ENCODE measurements around the gene ZNF578. TPM values are rescaled to one million over a fixed set of nuclear protein-coding genes. Genes with fewer than 3 reads are reported as not detected.

Gene ZNF578
- total and polyA plus RNA-seq, 9 of the 15 experiments (the other 6 are each of a cell fraction or from before 2014, with no cell fraction given): 0.05 to 0.29 (median 0.15) TPM

DNA sequence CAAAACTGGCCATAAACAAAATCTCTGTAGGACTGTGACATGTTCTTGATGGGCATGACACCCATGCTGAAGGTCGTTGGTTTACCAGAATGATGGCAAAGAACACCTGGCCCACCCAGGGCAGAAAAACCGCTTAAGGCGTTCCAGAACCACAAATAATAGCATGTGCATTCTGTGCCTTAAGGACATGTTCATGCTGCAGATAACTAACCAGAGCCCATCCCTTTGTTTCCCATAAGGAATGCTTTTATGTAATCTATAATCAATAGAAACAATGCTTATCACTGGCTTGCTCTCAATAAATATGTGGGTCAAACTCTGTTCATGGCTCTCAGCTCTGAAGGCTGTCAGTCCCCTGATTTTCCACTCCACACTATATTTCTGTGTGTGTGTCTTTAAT lies 11.2 kb upstream of the ZNF578 start (continued):
- no peak for TF ChIP-seq CTBP1 (IDR thresholded peaks at IDR 0.05; ENCODE audit: borderline replicate concordance)

DNA sequence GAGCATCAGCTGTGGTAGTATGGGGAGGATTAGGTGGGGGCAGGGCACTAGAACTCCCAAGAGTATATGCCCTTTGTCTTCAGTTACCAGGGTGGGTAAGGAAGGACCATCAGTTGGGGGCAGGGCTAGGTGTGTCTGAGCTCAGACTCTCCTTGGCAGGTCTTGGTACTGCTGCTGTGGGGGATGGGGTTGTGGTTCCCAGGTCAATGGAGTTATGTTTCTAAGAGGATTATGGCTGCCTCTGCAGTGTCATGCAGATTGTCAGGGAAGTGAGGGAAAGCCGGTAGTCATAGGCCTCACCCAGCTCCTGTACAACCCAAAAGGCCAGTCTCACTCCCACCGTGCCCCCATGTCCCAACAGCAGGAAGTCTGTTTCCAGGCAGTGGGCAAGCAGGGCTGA lies 8.8 kb upstream of the ZNF578 start:
- FAIRE-seq (no peak), ATAC-seq (no peak), DNase-seq (ENCODE audit: extremely low read depth in 1 of 4, low spot score in 3 of 4) (no peak)
- Histone ChIP-seq H4K20me1 (replicated peaks; ENCODE audit: control insufficient read depth, insufficient read depth, low read length) (no peaks in the 10 kb centered on the region), H3K27ac (ENCODE audit: extremely low read depth, low read depth, low read length) (no peak overlapping the region), H3K4me1 (replicated peaks in 1 of 2; ENCODE audit: control insufficient read depth in 2 of 2, insufficient read depth in 2 of 2, low read length in 2 of 2) (no peaks in the 10 kb centered on the region), H3K36me3 (ENCODE audit: control insufficient read depth, insufficient read depth, low read length) (no peaks in the 10 kb centered on the region), H3K79me2 (ENCODE audit: control insufficient read depth, insufficient read depth, low read length) (no peaks in the 10 kb centered on the region), H3K27me3 (ENCODE audit: control insufficient read depth in 2 of 2, insufficient read depth in 2 of 2, low read length in 2 of 2) (no peaks in the 10 kb centered on the region), H3K9me3 (replicated peaks; ENCODE audit: control insufficient read depth, insufficient read depth, low read depth, low read length) (no peaks in the 10 kb centered on the region; the same call in 1 of the 2 replicates), H3K9me1 (ENCODE audit: control insufficient read depth, insufficient read depth, low read length) (no peaks in the 10 kb centered on the region), H3K4me2 (ENCODE audit: insufficient read depth, low read length) (no peak overlapping the region), H2AFZ (ENCODE audit: low read depth, low read length) (no peak overlapping the region), H3K9ac (ENCODE audit: insufficient read depth in 1 of 2, low read depth in 2 of 2, low read length in 2 of 2) (no peak overlapping the region), H3K4me3 (no peak overlapping the region)
- WGBS (ENCODE audit: insufficient coverage, low coverage, missing lambda C conversion rate): 0% methylated on average over 1 of the region's 2 CpGs
- no TSS peak for BruUV-seq (replicated peaks)
- ChIA-PET CTCF (ENCODE audit: low intra/inter-chr PET ratio) (no interaction called here), POLR2A (no interaction called here)
- in situ Hi-C loops (cut with MboI) (no loop called here), intact Hi-C loops (cut with micrococcal nuclease) (no loop called here)
- no peak for TF ChIP-seq HMG20B (CRISPR knock-in tag; IDR thresholded peaks at IDR 0.05)

DNA sequence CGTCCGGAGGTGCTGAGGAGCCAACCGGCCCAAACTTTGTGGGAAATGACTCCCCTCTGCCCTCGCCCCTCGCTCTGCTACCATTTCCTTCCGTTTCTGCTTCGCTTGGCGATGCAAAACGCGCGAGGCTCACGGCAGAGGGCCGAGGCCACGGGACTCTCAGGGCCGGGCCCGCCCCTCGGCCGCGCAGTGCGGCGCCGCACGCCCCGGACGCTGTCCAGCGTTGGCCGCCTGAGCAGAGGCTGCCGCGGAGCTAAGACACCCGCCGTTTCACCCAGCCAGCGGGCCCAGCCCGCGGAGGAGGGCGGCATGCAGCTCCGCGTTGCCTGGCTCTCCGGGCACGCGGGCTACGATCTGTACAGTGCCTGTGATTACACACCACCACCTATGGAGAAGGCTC lies 2.1 kb upstream of the ZNF578 start:
- no peaks in the 10 kb centered on the region for H3K36me3 ChIP-seq (ENCODE audit: control insufficient read depth, insufficient read depth, low read length)
- WGBS (ENCODE audit: insufficient coverage, low coverage, missing lambda C conversion rate): 23% methylated on average over 40 of the region's 41 CpGs
- H3K4me2 ChIP-seq (ENCODE audit: insufficient read depth, low read length): no peak overlapping the region
- H3K4me1 ChIP-seq (replicated peaks in 1 of 2; ENCODE audit: control insufficient read depth in 2 of 2, insufficient read depth in 2 of 2, low read length in 2 of 2): peaks cover 0 to 4% of the 10 kb centered on the region in 2 experiments; a peak in 1 of 5 replicates
- no peak for FAIRE-seq
- H3K9me3 ChIP-seq (replicated peaks; ENCODE audit: control insufficient read depth, insufficient read depth, low read depth, low read length): peaks cover 4% of the 10 kb centered on the region
- no TSS peak for BruUV-seq (replicated peaks)
- in situ Hi-C loops (cut with MboI) (no loop called here), intact Hi-C loops (cut with micrococcal nuclease) (no loop called here)
- no peaks in the 10 kb centered on the region for H3K79me2 ChIP-seq (ENCODE audit: control insufficient read depth, insufficient read depth, low read length)
- POLR2A ChIA-PET: no interaction called here
- H2AFZ ChIP-seq (ENCODE audit: low read depth, low read length): no peak overlapping the region
- no peak overlapping the region for H3K27ac ChIP-seq (ENCODE audit: extremely low read depth, low read depth, low read length)
- no peaks in the 10 kb centered on the region for H3K27me3 ChIP-seq (ENCODE audit: control insufficient read depth in 2 of 2, insufficient read depth in 2 of 2, low read length in 2 of 2)
- H3K9ac ChIP-seq (ENCODE audit: insufficient read depth in 1 of 2, low read depth in 2 of 2, low read length in 2 of 2): no peak overlapping the region
- no peaks in the 10 kb centered on the region for H3K9me1 ChIP-seq (ENCODE audit: control insufficient read depth, insufficient read depth, low read length)
- DNase-seq (ENCODE audit: extremely low read depth in 1 of 4, low spot score in 3 of 4): no peak
- no peak overlapping the region for H3K4me3 ChIP-seq
- H4K20me1 ChIP-seq (replicated peaks; ENCODE audit: control insufficient read depth, insufficient read depth, low read length): no peaks in the 10 kb centered on the region
- CTCF ChIA-PET (ENCODE audit: low intra/inter-chr PET ratio): interaction anchor here (0.6 kb wide), 1 partner anchor 973 kb away, joined by 6 read pairs; the partner anchor contains the start of gene CEACAM18
- no peak for TF ChIP-seq ZNF324 (CRISPR knock-in tag; IDR thresholded peaks at IDR 0.05)
- no peak for TF ChIP-seq HMGN3 (IDR thresholded peaks at IDR 0.05; ENCODE audit: borderline replicate concordance, extremely low read depth, insufficient read length, low read depth, low read length)
- TF ChIP-seq NFIC (IDR thresholded peaks at IDR 0.05): no peak
- TF ChIP-seq ZNF232 (CRISPR knock-in tag; IDR thresholded peaks at IDR 0.05): no peak
- no peak for TF ChIP-seq MYNN (IDR thresholded peaks at IDR 0.05)
- no peak for TF ChIP-seq MYNN (CRISPR knock-in tag; IDR thresholded peaks at IDR 0.05)
- TF ChIP-seq RBM15 (IDR thresholded peaks at IDR 0.05; ENCODE audit: insufficient read depth, low read length): no peak
- ATAC-seq: no peak
